ENCODE results near the gene RPL3. TPM values are rescaled to one million over a fixed set of nuclear protein-coding genes. Genes with fewer than 3 reads are reported as not detected.

Gene RPL3
- total and polyA plus RNA-seq, 2 donors from 2014 or later: 1,862 to 2,443 TPM

DNA sequence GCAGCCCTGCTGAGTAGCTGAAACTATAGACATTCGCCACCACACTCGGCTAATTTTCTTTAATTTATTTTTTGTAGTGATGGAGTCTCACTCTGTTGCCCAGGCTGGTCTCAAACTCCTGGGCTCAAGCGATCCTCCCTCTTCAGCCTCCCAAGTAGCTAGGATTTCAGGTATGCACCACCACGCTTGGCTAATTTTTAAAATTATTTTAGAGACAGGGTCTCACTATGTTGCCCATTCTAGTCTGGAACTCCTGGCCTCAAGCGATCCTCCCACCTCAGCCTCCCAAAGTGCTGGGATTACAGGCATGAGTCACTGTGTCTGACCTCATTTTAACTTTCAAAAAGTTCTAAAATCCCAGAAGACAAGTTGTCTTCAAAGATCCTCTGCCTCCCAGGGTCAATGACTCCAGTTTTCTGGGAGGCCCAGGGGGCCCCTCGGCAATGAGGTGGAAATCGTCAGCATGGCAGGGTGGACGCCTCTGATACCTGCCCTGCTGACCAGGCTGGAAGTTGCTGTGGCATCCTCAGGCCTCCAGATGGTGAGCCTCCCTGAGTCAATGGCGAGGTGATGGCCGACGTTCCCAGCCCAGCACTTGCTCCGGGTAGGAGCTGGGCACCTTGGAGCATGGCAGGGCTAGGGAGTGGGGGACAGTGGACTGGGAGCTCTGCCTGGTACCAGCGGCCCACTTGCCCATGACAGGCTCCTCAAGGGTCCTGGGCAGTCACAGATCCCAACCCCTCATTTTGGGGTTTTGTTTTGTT, 31.1 kb downstream of the RPL3 start:
- DNase-seq: no peak
- H3K9me3 ChIP-seq (ENCODE audit: control insufficient read depth in 2 of 3, insufficient read depth in 1 of 3, low read length in 3 of 3): peaks cover 0 to 6% (median 0%) of the 10 kb centered on the region in 3 donors
- H3K4me1 ChIP-seq (ENCODE audit: control insufficient read depth in 2 of 3, insufficient read depth in 2 of 3, low read depth in 1 of 3, low read length in 3 of 3): peaks cover 4 to 60% (median 50%) of the 10 kb centered on the region in 3 donors
- no peak for FAIRE-seq
- intact Hi-C loops (cut with DNase I): no loop called here
- no peak overlapping the region for H3K9ac ChIP-seq (ENCODE audit: low read length in 3 of 3)
- H3K27ac ChIP-seq (ENCODE audit: low read depth in 2 of 2, low read length in 2 of 2): peak overlapping the region; percentile 0 to 43
- TF ChIP-seq, protein P1, sequence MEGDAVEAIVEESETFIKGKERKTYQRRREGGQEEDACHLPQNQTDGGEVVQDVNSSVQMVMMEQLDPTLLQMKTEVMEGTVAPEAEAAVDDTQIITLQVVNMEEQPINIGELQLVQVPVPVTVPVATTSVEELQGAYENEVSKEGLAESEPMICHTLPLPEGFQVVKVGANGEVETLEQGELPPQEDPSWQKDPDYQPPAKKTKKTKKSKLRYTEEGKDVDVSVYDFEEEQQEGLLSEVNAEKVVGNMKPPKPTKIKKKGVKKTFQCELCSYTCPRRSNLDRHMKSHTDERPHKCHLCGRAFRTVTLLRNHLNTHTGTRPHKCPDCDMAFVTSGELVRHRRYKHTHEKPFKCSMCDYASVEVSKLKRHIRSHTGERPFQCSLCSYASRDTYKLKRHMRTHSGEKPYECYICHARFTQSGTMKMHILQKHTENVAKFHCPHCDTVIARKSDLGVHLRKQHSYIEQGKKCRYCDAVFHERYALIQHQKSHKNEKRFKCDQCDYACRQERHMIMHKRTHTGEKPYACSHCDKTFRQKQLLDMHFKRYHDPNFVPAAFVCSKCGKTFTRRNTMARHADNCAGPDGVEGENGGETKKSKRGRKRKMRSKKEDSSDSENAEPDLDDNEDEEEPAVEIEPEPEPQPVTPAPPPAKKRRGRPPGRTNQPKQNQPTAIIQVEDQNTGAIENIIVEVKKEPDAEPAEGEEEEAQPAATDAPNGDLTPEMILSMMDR (IDR thresholded peaks at IDR 0.05; ENCODE audit: borderline replicate concordance, extremely low read depth, insufficient read depth): no peak
- H3K27me3 ChIP-seq (ENCODE audit: control insufficient read depth, insufficient read depth, low read length): no peaks in the 10 kb centered on the region
- H3K4me3 ChIP-seq (ENCODE audit: low read length in 3 of 3): no peak overlapping the region
- no peaks in the 10 kb centered on the region for H3K36me3 ChIP-seq (ENCODE audit: control insufficient read depth in 2 of 3, insufficient read depth in 3 of 3, low read length in 3 of 3)

DNA sequence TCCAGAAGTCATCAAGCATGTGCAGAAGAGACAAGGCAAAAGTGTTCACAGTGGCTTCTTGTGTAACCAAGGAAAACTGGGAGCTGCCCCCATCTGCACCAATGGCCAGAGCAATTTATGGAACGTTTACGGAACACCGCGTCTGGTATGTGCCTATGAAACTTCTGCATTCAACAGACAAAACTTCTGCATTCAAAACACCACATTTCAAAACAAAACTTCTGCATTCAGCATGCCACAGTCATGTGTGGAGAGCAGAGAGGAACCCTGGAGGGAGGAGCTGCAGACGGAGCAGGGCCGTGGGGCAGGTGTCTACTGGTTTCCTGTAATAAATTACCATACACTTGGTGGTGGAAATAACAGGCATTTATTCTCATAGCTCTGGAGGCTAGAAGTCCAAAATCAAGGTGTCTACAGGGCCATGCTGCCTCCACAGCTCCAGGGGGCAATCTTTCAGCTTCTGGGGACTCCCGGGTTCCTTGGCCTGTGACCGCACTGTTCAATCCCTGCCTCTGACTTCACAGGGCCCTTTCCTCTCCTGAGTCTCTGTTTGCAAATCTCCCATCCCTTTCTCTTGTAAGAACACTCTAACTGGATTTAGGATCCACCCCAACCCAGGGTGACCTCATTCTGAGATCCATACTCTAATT, 32.2 kb downstream of the RPL3 start:
- DNase-seq: peak in 2 of 5 donors; percentile 72 to 75
- FAIRE-seq: no peak
- intact Hi-C loops (cut with DNase I): no loop called here
- Histone ChIP-seq H3K27me3 (ENCODE audit: control insufficient read depth, insufficient read depth, low read length) (no peaks in the 10 kb centered on the region), H3K4me3 (ENCODE audit: low read length in 3 of 3) (no peak overlapping the region), H3K36me3 (ENCODE audit: control insufficient read depth in 2 of 3, insufficient read depth in 3 of 3, low read length in 3 of 3) (no peaks in the 10 kb centered on the region), H3K9ac (ENCODE audit: low read length in 3 of 3) (peak overlapping the region in 1 of 3 donors; percentile 51), H3K27ac (ENCODE audit: low read depth in 2 of 2, low read length in 2 of 2) (peak overlapping the region; percentile 43 to 72), H3K9me3 (ENCODE audit: control insufficient read depth in 2 of 3, insufficient read depth in 1 of 3, low read length in 3 of 3) (peaks cover 0 to 6% (median 0%) of the 10 kb centered on the region in 3 donors), H3K4me1 (ENCODE audit: control insufficient read depth in 2 of 3, insufficient read depth in 2 of 3, low read depth in 1 of 3, low read length in 3 of 3) (peaks cover 4 to 66% (median 54%) of the 10 kb centered on the region in 3 donors)
- TF ChIP-seq, protein P1 (IDR thresholded peaks at IDR 0.05; ENCODE audit: borderline replicate concordance, extremely low read depth, insufficient read depth): no peak

DNA sequence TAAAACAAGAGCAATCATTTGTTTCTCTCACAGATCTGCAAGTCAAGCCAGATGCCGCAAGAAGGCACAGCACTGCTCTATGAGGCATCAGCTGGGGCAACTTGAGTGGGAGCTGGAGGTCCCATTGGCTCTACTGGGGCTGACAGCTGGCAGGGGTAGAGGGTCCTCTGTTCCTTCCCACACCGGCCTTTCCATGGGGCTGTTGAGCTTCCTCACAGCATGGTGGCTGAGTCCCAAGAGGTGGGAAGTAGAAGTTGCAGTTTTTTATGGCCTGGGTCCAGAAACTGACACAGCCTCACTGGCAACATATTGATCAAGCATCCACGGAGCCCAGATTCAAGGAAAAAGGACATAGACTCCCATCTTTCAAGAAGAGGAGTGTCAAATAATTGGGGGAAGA, 34.4 kb downstream of the RPL3 start:
- H3K9ac ChIP-seq (ENCODE audit: low read length in 3 of 3): no peak overlapping the region
- H3K27me3 ChIP-seq (ENCODE audit: control insufficient read depth, insufficient read depth, low read length): no peaks in the 10 kb centered on the region
- intact Hi-C loops (cut with DNase I): no loop called here
- no peak overlapping the region for H3K27ac ChIP-seq (ENCODE audit: low read depth in 2 of 2, low read length in 2 of 2)
- peaks cover 4 to 48% (median 36%) of the 10 kb centered on the region in 3 donors for H3K4me1 ChIP-seq (ENCODE audit: control insufficient read depth in 2 of 3, insufficient read depth in 2 of 3, low read depth in 1 of 3, low read length in 3 of 3)
- no peak overlapping the region for H3K4me3 ChIP-seq (ENCODE audit: low read length in 3 of 3)
- no peaks in the 10 kb centered on the region for H3K36me3 ChIP-seq (ENCODE audit: control insufficient read depth in 2 of 3, insufficient read depth in 3 of 3, low read length in 3 of 3)
- no peak for DNase-seq
- peaks cover 0 to 6% (median 0%) of the 10 kb centered on the region in 3 donors for H3K9me3 ChIP-seq (ENCODE audit: control insufficient read depth in 2 of 3, insufficient read depth in 1 of 3, low read length in 3 of 3)
- TF ChIP-seq, protein P1 (IDR thresholded peaks at IDR 0.05; ENCODE audit: borderline replicate concordance, extremely low read depth, insufficient read depth): no peak
- FAIRE-seq: no peak

All from kidney (tissue), 14 donors.